DLD1 (cell line): Measurements from ENCODE around the gene CACNA2D3.

Experiments used
- in situ Hi-C: cut with HindIII; loops from 2 replicates; pipeline ENCODE4 v1.10.0; 2017; ENCODE audit warnings: low sequenced_read_pairs

The CACNA2D3 gene

DNA sequence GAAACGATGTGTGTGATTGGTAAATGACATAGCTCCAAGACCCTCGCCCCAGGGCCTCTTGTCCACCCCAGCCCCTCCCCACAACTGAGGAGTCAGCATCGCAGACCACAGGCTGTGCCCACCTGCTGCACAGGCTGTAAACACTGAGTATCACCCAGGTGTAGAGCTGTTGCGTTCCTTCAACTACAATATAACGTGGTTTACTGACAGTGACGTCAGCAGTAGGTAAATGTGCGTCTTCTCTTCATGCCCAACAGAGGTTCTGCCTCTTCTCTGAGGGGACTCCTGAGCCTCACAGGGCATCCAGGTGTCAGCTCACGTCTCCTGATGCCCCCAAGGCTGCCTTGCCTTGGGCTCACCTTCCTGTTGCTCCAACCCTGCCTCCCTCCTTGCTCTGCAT is 395.1 kb downstream of the CACNA2D3 start:
- in situ Hi-C loops, result no loop called here

DNA sequence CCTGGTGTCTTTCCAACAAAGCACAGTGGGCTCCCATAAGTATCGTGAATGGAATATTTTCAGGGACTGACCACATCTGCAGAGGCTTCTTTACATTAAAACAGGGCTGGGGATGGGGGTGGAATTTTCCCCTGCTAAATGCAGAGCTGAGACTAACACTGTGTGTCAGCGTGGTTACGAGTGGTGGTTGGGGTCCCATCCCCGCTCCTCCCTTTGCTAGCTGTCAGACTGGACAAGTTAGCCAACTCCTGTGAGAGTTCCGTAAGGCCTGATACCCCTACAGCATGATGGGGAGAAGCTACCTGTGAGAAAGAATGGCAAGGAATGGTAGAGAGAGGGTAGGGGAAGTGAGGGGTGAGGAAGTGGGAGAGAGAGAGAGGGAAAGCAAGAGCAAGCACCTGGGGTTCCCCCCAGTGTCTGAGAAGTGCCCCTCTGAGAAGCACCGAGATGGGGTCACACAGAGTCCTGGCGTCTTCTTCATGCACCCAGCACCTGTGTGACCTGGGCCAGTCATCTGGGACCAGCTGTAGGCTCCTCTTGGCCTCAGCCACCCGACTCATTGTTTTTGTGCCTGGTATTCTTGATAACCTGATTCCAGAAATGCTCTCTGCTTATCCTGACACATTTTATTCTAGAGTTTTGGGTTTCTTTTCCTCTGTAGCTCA is 395.8 kb downstream of the CACNA2D3 start:
- in situ Hi-C loops, result no loop called here

DNA sequence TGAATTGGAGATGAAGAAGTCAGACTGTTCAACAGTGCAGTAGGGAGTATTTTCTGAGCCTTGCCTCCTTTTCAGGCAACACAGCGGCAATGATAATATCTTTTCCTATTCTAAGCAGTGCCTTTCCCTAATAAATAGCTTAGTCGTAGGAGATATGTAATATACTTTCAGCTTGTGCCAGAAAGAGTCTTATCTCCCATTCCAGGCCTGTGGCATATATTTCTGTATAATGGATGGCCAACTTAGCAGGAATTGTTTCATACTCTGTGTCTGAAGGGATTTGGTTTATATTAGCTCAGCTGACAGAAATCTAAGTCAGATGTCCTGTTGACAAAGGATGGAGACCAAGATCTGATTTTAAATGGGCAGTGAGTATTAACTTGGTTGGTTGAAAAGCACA is 397.1 kb downstream of the CACNA2D3 start:
- in situ Hi-C loops, result no loop called here

DNA sequence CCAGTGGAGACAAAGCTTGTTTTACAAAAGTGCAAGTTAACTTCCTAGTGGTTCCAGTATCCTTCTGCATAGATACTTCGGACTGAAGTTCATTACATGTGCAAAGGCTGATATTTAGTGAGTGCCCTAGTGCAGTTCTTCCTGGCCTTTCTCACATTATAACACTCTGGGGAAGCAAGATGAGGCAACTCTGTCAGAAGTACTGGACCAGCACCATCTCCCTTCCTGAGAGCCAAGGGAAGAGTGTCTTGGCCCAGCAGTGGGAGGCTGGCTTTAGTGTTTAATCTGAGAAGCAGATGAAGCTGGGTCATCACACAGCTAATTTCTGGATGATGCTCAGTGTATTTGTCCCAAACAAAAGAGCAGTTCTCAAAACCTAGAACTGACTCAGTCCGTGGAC is 397.7 kb downstream of the CACNA2D3 start:
- in situ Hi-C loops, result no loop called here

DNA sequence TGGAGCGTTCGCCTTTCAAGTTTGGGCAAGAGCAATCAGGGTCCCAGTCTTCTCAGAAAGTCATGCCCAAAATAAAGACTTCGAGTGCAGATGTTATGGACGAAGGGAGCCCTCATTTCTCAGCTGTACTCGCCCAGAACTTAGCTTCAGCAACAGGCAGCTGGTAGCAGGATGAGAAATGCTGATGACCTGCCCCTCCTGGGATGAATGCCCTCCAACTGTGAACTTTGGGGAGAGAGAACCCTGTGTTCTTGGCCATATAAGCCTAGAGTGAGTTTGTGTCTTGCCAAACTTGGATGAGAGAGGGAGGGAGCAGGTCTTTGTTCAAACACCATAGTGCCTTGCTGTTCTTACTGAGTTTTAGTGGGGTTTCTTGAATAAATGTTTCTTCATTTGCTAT is 405.2 kb downstream of the CACNA2D3 start:
- in situ Hi-C loops, result no loop called here

DNA sequence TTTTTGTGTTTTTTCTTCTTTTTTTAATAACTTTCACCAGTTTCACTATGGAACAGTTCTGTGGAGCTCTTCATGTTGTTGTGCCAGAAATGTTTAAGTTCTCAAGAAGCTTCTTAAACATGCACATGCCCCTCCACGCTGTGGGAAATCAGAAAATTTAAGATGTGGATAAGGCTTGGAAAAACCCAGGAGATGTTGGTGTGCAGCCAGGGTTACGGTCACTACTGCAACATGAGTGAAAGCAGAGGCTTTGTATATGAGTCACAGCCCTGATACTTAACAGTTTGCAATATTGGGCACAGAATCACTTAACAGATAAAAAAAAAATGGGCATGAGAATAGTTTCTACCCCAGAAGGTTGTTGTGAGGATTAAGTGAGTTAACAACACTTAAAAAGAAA is 405.6 kb downstream of the CACNA2D3 start:
- in situ Hi-C loops, result no loop called here

DNA sequence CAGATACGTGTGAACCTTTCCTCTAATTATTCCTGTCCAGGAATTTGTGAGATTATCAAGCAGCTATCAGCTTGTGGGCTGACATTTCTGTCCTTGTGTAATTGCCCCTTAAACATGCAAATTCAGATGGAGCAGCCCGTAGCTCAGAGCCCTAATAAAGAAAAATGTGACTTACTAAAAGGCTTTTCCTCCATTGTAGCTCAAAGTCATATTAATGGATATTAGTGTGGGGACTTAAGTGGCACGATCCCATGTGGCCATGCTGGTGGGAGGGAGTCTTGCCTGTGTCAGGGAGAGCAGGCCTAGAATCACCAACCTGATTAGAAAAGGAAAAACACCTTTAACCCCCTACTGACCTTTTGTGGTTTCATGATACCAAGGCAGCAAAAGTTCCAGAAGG is 406.3 kb downstream of the CACNA2D3 start:
- in situ Hi-C loops, result no loop called here

DNA sequence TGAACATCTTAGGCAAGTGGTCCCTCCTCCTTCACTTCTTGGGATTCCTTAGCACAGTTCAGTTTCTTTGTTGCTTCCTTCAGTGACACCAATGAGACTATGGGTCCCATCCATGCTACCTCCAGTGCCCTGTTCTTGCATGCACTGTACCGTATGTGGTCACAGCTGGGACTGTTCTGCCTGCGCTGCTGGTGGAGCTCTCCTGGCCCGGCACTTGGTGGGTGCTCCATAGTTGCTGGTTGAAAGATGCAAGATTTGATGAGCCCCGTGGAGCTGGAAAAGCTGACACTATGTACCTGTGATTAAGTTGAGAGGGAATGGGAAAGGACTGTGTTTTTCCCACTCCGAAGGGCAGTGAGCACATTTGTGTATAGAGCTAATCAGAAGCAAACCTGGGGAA is 407.7 kb downstream of the CACNA2D3 start:
- in situ Hi-C loops, result no loop called here

DNA sequence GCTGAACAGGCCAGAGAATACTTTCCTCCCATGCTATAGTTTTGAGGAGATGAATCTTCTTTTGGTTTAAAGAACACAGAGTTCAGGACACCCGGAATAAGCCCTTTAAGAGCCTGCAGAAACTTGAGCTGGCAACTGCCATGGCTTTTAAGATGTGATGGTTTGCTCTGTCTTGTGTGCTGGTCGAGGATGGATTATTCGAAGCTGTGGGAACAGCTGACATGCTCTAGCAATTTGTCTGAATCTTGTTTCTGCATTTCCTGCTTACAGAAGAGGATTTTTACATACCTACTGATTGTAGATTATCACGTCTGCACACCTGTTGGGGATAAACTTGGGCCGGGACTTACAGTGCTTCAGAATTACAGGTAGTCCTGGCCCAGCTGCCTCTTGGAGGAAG is 408.6 kb downstream of the CACNA2D3 start:
- in situ Hi-C loops, result no loop called here

DNA sequence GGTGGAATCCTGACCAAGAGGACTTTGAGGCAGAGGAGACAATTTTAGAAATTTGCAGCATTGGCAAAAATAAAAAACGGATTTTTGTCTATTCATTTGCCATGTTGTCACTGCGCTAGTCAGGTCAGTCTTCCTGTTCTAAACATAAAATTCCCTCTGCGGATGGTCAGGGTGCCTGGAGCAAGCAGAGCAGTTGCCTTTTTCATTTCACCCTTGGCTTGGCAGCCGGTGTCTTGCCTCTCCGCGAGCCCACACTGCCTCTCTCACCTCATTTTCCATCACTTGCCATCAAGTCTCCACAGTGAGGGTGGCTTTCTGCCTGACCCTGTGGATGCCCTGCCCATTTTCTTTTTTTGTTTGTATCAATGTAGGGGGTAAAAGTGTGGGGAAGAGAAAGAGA is 409.4 kb downstream of the CACNA2D3 start:
- in situ Hi-C loops, result no loop called here

DNA sequence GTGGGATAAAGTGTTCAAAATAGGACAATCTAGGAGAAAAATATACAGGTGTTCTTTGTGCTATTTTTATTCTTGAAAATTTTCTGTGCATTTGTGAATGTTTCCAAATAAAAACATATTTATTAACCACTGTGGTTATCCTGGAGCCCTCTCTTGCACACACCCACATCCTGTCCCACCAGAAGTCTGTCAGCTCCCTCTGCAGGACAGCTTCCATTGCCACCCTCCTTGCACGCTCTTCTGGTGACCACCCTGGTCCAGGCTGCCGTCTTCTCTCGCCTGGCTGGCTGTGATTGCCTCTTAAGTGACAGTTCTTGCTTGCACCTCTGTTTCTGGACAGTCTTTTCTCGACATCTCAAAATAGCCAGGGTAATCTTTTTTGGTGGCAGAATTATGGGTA is 411.5 kb downstream of the CACNA2D3 start:
- in situ Hi-C loops, result no loop called here

DNA sequence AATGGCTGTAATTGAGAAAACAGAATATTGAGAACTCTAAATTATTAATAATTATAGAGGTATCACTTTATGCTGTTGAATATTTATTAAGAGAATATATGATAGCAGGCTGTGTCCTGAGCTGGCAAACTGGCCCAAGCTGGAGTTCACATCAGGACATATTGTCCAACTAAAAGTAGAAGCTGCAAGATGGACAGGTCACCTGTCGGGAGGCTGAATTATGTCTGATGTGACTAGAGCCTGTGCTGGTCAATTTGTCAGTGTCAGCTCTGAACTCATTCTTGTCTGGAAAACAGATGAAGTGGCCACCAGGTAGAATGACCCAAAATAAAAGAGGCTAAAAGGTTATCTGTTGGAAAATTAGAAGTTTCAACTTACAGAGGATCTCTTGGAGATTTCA is 413.3 kb downstream of the CACNA2D3 start:
- in situ Hi-C loops, result no loop called here

DNA sequence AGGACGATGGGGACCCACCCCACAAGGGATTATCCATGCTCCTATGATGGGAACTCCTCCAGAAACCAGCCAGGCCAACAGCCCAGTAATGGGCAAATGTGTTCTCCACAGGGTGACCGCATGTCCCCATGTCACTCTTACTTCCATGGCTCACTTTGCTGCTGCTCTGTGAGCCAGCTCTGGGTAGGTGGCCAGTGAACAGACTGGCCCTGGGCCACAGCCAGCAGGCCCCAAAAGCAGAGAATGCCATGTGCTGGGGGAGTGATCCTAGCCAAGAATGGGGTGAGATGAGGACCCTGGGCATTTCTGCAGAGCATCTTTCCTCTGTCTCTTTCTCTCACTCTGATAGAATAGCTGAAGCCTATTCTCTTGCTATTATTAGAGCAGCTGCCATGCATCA is 414.1 kb downstream of the CACNA2D3 start:
- in situ Hi-C loops, result no loop called here

DNA sequence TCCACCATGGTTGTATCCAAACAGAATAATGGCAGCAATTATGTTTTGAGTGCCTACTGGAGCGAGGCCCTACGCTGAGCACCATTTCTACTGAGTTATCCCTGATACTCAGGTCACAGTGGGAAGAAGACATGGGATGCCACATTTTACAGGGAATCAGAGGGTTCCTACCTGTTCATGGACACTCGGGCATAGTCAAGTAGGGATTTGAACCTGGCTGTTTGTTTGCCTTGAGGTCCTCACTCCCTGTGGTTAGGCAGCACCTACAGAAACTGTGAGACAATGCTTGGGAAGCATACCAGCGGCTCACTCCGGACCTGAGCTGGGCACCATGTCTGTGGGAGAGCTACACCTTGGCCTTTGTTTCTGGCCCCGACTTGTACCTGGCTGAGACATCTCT is 415.2 kb downstream of the CACNA2D3 start:
- in situ Hi-C loops, result no loop called here

DNA sequence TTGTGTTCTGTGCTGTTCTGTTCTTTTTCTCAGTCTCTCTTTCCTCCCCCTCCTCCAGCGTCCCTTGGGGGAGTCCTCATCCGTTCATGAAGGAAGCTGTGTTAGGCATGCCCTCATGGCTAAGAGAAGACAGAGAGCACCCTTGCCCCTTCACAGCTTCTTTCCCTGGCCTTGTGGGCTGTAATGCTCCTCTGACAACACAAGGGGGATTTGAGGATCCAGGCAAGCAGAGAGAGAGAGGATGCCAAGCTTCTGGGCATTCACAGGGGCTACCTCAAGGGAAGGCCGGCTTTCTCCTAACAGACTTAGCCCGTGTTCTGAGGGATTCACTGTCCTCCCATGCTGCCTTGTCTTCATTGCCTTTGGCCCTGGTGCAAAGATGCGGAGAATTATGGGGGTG is 416.0 kb downstream of the CACNA2D3 start:
- in situ Hi-C loops, result no loop called here

DNA sequence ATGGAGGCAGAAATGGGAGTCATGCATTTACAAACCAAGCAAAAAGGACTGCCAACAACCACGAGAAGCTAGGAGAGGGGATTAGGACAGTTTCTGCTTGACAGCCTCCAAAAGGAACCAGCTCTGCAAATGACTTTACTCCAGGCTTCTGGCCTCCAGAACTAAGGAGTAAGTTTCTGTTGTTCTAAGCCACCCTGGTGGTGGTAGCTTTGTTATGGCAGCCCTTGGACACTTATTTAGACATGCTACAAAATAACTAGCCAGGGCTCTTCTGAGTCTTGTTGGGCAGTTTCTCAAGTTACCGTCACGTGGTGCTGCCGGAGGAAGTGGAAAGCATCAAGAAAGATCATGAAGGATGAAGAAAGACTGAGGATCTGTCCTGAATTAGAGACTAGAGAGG is 419.0 kb downstream of the CACNA2D3 start:
- in situ Hi-C loops, result no loop called here

DNA sequence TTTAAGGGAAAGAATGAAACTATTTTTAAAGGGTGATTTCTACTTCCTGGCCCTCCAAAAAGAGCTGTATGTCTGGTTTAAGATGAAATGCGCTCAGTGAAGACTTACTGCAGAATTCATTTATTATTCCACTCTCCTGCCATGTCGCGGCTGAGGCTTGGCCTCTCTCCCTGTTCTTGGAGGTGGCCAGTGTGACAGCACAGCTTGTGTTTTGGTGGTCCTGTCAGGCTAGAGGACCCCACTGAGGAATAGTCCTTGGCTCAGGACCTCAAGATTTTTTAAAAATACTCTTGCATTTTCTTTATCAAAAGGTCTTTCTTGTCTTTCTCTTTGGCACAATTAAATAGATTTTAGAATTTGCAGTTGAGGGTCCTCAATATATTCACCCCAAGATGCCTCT is 421.1 kb downstream of the CACNA2D3 start:
- in situ Hi-C loops, result no loop called here

DNA sequence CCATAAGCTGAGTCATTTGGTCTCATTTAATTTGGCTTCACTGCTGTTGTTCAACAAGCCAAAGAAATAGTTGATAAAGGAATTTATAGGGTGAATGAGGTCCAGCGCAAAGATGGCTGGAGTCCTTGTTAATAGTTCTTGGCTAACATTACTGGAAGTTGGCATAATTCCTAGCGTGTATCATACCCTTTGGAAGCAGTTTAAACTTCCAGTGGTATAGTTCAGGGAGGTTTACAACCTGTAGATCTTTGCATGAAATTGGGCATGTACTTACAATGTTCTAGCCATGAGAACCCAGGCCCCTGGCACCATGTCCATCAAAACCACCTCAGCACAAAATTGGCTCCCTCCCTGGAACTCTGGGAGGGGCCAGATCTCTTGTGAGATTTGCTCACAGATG is 424.7 kb downstream of the CACNA2D3 start:
- in situ Hi-C loops, result no loop called here

DNA sequence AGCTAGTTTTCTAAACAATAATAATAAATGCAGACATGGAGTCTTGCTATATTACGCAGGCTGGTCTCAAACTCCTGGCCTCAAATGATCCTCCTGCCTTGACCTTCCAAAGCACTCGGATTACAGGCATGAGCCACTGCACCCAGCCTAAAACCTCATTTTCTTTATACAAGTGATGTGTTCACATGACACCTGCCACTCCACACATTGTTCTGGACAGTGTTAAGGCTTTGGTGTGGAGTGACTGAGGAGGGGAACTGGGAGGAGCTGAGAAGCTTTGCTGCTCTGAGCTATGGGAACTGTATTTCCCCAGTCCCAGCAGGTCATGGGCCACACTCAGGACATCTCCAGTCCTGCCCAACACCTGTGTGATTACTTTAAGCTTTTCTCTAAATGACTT is 425.5 kb downstream of the CACNA2D3 start:
- in situ Hi-C loops, result no loop called here

DNA sequence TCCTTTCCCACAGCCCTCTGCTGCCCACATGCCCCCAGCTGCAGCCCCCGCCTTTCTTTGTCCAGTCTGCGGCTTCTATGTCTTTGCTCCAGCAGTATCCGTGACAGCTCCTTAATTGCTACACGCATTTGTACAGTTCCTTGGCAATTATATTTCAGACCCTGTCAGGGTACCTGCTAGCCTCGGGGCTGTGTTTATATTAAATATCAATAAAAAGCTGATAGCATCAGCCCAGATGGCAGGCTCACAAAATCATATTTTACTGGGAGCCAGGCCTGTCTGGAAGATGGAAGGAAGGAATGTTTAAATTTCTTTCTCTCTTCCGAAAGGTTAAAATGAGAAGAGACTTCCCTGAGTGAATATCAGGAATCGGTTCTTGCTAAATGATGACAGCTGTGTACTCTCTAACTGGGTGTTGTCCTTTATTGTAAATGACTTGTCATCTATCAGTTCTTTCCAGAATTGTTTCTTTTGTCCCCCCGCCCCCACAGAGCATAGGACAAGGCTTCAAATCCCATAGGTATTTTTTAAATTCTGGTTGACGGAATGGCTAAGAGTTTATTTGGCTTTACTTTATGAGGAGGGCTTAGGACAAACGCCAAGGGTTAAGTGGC is 427.4 kb downstream of the CACNA2D3 start:
- in situ Hi-C loops, result no loop called here

DNA sequence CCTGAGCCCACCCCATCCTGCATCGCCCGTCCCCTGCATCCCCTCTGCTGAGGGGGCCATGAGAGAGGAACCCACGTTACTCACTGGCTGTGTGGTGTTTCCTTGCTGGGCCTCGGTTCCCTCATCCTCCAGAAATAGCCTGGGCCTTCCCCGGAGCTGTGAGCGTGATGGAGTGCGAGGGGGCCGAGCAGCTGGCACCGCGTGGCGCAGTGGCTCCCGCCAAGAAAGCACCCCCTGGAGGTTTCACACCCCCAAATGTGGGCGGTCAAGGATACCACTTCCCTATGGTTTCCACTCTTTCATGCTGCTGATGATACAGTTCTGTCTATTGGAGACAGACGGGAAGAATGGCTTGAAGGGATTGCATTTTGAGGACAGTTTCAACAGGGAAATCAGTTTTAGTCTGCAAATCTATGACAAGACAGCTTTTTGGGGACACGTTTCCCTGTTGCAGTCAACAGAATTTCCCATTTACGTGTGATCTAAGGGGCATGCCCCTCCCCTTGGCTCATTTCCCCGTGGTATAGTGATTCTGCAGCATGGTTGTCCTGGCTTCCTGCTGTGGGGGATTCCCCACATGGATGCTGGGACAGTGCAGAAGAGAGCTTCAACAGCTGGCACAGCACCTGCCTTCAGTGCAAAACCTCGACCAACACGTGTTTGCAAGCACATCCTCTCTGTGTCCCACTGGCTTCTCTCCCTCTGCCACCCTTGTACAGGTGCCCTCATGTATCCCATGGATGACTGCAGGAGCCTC is 428.0 kb downstream of the CACNA2D3 start:
- in situ Hi-C loops, result no loop called here

DNA sequence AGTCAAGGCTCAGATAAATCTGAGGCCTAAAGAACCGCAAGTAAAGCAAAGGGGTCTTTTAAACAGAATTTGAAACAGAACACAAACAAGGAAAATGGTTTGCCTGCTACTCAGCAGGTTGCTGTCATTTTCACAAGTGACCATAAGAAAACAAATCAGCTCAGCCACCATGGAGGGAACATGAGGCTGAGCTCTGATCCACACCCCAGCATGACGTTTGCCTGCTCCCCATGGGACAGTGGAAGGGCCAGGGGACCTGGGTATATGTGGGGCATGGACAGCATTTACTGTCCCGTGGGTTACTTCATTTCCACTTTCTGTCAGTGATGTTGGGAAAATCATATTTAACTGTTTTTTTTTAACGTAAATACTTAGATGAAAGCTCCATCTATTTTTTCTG is 434.3 kb downstream of the CACNA2D3 start:
- in situ Hi-C loops, result no loop called here
